SK-MEL-5 (cell line): ENCODE data around the gene COX7B. TPM values are rescaled to one million over a fixed set of nuclear protein-coding genes. Genes with fewer than 3 reads are reported as not detected.
"Not testable (repeated sequence)": the region's sequence is repeated elsewhere in the genome, so short reads cannot be mapped to it uniquely, and the experiment has no call there.

Experiments used
- DNase-seq: peaks from one replicate; pipeline ENCODE4 v3.0.0-alpha.2; 2016; ENCODE audit warnings: low read depth, low spot score
- in situ Hi-C: cut with HindIII; loops from 2 replicates; pipeline ENCODE4 v1.10.0; 2016; ENCODE audit warnings: low sequenced_read_pairs, high pct_unique_total_duplicates, low pct_unique_long_range_greater_than_20kb
- polyA plus RNA-seq, 2 experiments: library from polyadenylated mRNA; depleted of rRNA; stranded (reverse); fragments of >200 nt; gene quantifications; 2 replicates each; pipeline ENCODE4 v1.2.3, GENCODE V29; 2015
- total RNA-seq: library from RNA; depleted of rRNA; stranded (reverse); fragments of >200 nt; shearing (Covaris generic); gene quantifications from 2 replicates; pipeline ENCODE4 v1.2.3, GENCODE V29; 2014; rRNA removed

COX7B gene, protein sequence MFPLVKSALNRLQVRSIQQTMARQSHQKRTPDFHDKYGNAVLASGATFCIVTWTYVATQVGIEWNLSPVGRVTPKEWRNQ
- total RNA-seq = 701 and 817 TPM in 2 replicates
- 487 and 601 TPM in 2 replicates for polyA plus RNA-seq (2015; cell fraction: cytosol; rRNA removed)
- polyA plus RNA-seq (2015; cell fraction: nucleus; rRNA removed) = 154 and 198 TPM in 2 replicates

DNA sequence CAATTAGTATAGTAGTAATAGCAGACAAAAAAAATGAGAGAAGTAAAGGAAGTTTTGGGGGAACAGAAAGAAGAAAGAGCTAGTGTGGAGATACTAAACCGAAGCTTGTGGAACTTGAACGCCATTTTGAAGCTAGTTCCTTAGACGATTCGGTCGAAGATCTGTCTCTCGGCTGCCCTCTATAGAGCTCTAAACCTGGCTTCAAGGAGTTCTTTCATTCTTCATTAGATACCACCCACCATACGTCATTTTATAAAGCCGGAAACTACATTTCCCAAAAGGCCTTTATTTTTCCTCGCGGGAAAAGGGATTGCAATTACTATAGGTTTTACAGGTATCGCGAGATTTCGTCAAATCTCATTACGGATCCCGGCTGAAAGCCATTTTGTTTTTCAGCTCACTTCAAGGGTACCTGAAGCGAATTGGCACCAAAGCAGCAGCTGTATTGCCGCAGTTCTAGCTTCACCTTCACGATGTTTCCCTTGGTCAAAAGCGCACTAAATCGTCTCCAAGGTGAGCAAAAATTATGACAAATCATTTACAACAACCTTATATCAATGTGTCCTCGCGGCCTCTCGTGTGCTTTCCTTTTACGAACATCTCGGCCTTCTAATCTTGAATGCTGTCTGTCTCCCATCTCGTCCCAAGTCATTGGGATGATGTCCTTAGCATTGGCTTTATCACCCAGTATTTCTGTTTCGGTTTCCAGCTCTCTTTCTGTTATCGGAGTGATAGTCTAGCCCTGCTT, at the start of gene COX7B:
TSS of gene COX7B (plus strand) at position 388 of the 748 bp plus-strand sequence. CDS start at position 474, 86 bp downstream.
- DNase-seq = peak; percentile 97
- in situ Hi-C loops = no loop called here

DNA sequence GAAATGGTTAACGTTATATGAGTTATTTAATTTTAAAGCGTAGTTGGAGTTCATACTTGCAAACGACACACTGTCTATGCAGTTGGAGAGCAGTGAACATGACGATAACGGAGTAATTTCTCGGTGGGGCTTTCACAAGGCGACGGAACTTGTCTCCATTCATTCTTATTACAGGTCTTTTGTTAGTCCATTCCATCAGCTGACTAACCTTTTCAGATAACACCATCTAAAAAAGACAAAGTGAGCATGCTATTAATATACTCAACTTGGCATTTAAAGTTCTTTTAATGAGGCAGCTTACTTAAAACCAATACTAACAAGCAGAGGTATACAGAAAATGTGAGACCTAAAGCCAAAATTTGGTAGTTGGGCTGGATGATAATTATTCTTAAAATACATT, 23.9 kb upstream of the COX7B start:
- in situ Hi-C loops = no loop called here
- no peak for DNase-seq

DNA sequence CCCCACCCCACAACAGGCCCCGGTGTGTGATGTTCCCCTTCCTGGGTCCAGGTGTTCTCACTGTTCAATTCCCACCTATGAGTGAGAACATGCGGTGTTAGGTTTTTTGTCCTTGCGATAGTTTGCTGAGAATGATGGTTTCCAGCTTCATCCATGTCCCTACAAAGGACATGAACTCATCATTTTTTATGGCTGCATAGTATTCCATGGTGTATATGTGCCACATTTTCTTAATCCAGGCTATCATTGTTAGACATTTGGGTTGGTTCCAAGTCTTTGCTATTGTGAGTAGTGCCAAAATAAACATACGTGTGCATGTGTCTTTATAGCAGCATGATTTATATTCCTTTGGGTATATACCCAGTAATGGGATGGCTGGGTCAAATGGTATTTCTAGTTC, 17.9 kb upstream of the COX7B start:
- DNase-seq, in situ Hi-C loops: not testable (repeated sequence)

DNA sequence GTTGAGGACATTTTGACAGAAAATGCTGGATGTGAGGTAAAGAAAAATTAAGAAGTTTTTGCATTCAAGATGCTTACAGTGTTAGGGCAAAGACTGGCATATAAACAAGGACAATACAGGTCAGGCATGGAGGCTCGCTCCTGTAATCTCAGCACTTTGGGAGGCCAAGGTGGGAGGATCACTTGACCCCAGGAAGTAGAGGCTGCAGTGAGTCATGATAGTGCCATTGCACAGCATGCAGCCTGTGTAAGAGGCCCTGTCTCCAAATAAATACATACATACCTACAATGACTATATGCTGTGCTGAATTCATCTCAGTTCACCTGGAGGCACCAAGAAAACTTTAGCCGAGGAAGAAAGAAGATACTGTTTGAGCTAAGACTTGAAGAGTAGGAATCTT, 6.4 kb upstream of the COX7B start:
- in situ Hi-C loops = no loop called here
- no peak for DNase-seq

DNA sequence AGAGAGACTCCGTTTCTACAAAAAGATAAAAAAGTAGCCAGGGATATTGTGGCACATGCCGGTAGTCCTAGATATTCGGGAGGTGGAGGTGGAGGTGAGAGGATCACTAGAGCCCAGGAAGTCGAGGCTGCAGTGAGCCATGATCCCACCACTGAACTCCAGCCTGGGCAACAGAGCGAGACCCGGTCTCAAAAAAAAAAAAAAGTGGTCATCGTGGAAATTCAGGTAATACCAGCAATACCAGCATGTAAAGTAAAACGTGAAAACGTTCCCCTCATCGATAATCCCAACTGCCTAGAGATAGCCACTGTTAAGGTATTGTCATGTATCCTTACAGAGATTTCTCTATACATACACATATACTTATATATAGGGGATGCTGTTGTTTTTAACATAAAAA, 5.6 kb upstream of the COX7B start:
- in situ Hi-C loops = no loop called here

DNA sequence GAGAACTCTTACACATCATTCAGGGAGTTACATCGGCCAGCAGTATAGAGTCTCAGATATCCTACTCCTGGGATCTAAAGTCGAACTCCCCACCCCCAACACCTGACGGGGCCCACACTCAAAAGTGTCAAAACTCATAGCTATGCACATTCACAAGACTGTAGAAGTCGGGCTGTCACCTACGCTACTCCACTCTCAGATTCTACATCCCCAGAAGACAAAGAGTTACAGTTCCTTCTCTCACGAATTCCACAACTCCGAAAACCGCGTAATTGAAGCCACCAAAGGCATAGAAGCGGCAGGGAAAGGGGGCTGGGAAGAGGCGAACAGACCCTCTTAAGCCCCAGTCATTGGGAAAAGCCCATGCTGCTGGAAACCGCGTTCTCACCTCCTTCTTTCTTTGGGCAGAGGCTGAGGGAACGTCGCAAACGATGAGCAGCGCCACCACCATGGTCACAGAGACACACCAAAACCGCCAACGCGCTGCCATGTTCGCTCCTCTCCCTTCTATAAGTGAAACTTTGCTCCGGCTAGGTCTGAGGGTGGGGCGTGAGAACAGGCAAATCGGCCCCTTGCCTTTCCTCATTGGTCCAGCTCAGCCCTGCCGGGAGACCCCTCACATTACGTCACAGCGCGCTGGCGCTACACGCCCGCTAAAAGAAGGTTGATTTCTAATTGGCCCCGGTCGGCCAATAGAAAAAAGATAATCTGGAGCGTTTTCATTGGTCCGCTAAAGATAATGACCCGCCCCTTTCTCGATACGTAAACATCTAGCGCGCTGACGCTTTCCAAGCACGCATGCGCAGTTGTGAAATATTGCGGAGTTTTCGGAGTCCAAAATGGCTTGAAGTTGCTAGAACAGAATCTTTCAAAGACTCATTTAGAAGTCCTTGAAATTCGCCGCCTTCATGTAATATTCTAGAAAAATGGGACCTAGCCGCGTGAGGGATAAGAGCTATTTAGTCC, 4.1 kb upstream of the COX7B start, which contains the start of gene MAGT1:
TSS of gene MAGT1 (minus strand) at position 515 of the 966 bp plus-strand sequence. CDS start at position 490, 25 bp downstream.
- in situ Hi-C loops = no loop called here
- peak; percentile 97 for DNase-seq

More for the DNA sequence above, 5.6 kb upstream of the COX7B start:
- DNase-seq = no peak

DNA sequence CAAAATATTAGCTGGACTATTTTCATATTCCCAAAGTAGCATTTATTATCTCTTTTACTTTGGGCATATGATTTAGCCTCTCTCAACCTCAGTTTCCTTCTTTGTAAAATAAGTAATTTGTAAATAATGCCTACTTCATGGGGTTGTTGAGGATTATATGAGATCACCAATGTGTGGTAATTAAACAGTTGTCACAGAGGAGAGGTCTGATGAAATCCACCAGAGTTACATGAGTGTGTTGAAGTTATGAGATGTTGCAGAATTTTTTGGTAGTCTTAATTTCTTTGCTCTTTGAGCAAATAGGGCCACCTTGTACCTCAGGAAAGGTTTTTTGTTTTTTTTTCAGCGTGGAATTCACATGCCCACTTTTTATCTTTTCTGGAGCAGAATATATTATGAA, 1.4 kb downstream of the COX7B start:
- DNase-seq = no peak
- in situ Hi-C loops = no loop called here

DNA sequence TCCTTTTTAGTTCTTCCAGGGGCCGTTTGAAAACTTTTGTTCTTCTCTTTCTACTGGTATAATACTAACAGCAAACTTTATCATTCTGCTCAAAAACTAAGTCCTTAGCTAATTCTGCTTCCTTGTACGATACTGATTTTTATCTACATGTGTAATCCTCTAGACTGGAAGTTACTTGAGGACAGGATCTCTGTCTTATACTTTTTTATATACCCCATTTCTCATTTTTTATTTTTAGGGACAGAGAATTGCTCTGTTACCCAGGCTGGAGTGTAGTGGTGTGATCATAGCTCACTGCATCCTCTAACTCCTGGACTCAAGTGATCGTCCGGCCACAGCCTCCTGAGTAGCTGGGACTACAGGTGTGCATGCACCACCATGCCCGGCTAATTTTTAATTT, 2.2 kb downstream of the COX7B start:
- in situ Hi-C loops = no loop called here
- DNase-seq = no peak

DNA sequence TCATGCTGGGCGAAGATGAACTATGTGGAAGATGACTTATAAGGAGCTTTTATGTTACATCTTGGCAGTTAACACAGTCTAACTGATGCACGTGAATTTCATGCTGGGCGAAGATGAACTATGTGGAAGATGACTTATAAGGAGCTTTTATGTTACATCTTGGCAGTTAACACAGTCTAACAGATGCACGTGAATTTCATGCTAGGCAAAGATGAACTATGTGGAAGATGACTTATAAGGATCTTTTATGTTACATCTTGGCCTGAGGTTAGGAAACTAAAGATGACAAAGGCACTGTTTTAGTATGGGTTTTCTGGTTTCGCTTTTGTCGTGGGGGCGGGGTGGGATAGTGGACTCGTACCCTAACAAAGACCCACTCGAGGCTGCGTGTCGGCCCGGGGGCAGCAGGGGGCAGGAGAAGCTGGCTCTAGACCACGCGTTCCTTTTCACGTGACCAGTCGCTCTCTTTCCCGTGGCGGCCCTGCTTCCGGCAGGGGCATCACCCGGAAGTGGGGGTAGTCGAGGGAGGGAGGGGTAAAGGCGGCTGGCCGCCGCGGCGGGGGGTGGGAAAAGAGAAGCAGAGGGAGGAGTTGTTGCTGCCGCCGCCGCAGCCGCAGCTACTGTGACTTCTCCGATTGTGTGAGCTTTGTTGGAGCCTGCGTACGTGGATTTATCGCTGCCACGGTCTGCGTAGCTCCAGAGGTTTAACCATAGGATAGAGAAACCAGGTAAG, 11.0 kb downstream of the COX7B start, which contains the start of gene ATP7A:
TSS of gene ATP7A (plus strand) at position 586 of the 733 bp plus-strand sequence. CDS start 60,949 bp downstream, outside the sequence.
- in situ Hi-C loops = no loop called here
- peak; percentile 93 for DNase-seq

DNA sequence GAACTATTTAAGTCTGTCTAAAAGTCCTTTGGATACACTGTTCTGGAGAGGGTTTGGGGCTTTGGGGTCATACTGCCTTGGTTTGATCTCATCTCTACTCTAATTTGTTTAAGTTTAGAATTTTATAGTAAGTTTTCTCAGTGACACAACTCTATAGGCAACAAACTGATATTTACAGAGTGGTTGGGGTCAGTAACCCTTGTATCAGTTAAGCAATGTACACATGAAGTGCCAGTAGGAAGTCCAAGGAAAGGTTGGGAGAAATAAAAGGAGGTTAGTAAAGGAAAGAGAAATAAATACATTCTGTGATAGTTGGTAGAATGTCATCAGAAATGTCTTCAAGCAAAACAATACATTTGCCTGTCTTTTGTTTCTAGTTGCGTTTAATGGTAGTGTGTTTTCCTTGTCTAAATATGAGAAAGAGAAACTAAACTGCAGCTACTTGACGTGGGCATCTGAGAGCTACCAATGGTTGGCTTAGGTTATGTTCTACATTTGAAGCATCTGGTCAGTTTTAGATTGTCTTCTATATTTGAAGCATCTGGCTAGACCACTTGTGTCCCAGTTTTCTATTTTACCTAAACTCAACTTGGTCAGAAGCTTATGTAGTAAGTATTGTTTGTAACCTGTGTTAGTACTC, 18.1 kb downstream of the COX7B start:
- in situ Hi-C loops = no loop called here
- DNase-seq = no peak

DNA sequence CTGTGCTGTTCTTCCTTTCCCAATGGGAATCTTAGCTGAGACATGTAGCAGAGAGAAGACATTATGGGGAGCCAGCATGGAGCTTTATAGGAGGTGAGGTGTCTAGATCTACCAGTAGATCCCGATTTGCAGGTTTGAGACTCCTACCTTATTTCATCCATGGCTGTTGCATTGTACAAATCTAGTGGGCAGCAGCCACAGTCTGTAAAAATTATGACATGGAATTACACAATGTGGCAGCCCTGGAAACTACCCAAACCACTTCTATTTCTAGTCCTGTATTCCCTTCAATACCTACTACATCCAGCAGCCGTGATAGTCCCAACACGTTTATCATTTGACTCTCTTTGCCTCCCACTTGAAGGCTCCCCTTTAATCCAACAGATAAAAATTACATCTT, 19.3 kb downstream of the COX7B start:
- no peak for DNase-seq
- in situ Hi-C loops = no loop called here

DNA sequence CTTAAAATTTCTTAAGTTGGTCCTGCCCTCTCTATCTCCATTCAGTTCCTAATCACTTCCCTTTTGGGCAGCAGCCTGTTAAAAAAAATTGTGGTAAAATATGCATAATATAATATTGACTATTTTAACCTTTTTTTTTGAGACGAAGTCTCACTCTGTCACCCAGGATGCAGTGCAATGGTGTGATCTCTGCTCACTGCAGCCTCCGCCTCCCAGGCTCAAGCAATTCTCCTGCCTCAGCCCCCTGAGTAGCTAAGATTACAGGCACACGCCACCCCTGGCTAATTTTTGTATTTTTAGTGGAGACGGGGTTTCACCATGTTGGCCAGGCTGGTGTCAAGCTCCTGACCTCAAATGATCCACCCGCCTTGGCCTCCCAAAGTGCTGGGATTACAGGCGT, 20.1 kb downstream of the COX7B start:
- DNase-seq, in situ Hi-C loops: not testable (repeated sequence)

DNA sequence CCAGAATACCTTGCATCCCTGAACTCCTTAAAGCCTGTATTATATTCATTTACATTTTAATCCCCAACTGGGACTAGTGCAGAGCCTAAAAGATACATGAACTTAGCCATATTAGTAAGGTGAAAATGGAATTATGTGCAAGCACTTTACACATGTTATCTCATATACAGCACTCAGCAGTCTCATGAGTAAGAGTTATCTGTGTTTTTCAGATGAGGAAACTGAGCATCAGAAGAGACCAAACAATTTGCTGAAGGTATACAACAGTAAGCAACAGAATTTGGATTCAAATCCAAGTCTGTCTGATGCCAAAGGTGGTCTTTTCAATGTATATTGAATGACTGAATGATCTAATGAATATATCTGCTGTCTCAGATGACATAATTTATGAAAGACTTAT, 23.5 kb downstream of the COX7B start:
- DNase-seq = no peak
- in situ Hi-C loops = no loop called here

DNA sequence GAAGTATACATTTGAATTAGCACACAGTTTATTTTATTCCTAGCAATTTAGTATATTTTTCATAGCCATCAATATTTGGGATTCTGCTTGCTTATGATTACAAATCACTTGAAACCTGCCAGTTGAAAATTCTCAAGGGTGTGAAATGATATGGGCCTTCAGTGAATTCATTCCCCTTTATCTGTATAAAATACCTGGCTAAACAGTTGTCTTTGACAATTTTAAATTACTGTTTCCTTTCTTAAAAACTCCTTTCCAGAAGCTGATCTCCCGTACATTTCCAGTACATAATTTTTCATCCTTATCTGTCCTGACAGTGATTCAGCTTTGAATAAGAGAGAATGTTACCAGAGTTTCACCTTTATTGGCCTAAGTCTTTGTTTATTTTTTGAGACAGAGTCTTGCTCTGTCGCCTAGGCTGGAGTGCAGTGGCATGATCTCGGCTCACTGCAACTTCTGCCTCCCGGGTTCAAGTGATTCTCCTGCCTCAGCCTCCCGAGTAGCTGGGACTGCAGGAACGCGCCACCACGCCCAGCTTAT, 25.1 kb downstream of the COX7B start:
- in situ Hi-C loops = no loop called here
- DNase-seq = no peak

DNA sequence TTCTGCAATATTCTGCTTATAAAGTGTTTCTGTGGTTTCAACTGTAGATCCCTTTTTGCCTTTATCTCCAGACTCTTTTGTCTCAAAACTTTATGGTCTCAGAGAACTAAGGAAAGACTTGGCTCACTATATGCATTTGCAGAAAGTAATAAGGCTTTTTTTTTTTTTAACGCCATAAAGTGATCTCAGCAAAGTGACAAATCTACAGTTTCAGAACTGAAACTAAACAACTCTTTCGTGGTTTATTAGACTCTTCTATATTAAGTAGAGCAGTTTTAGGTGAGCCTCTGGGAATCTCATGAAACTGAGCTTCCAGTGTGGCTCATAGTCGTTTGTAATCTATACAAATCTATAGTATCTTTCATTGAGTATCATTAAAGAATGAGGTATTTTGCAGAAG, 26.5 kb downstream of the COX7B start:
- no peak for DNase-seq
- in situ Hi-C loops = no loop called here

DNA sequence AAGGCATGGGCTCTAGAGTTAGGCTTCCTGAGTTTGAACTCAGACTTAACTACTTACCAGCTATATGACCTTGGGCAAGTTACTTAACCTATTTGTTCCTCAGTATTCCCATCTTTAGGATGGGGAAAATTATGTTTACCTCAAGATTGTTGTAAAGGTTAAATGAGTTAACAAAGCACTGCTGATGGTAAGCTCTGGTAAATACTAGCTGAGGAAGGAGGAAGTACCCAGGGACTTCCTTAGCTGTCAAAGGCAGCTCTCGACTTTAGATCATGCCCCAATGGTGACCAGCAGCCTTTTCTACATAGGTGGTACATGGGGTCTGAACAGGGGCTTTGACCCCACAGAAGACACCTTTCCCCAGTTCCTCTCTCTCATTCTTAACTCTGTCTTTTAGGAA, 31.3 kb downstream of the COX7B start:
- no peak for DNase-seq
- in situ Hi-C loops = no loop called here

DNA sequence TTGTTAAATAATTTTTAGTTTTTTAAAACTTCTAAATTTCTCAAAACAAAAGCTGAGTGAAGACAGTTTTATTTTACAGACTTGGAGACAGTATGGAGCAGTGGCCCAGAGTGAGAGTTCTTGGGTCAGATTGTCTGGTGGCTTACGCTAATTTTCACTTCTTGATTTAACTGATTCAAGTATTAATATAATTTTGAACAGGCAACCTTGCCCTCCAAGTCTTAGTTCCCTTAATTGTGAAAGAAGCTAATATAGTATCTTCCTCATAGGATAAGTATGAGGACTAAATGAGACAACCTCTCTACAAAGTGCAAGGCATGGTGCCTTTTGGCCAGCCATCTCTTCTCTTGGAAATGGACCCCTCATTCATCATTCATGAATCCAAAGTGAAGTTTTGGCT, 36.6 kb downstream of the COX7B start:
- DNase-seq = no peak
- in situ Hi-C loops = no loop called here
